Body of pancreas (tissue), 4 donors: ENCODE measurements around the gene PLOD2.

Experiments used
- CTCF ChIP-seq, 7 experiments: fragments of 450-650 bp in 4 of 7; fragments of 200-600 bp in 3 of 7; sonication (generic) in 3 of 7; IDR thresholded peaks; one replicate each; pipeline ENCODE4 v1.5.1; 2016 to 2019; ENCODE audit warnings: antibody characterized with exemption in 7 of 7
- POLR2A ChIP-seq, 3 donors: fragments of 450-650 bp; IDR thresholded peaks; one replicate each; pipeline ENCODE4 v1.6.1; 2016; ENCODE audit warnings: antibody characterized with exemption in 3 of 3, mild to moderate bottlenecking in 2 of 3

GRCh38 chr3:146148468-146148931 lies 12.5 kb downstream of the PLOD2 start:
- TF ChIP-seq CTCF (IDR thresholded peaks at IDR 0.05) (peak in 6 of 7 experiments; percentile 9 to 40 (median 30)), POLR2A (IDR thresholded peaks at IDR 0.05) (no peak)
